ENCODE measurements around the gene DMBT1. TPM values are rescaled to one million over a fixed set of nuclear protein-coding genes. Genes with fewer than 3 reads are reported as not detected.

Gene DMBT1
- total and polyA plus RNA-seq, 10 of the 15 experiments (the other 5 are each of a cell fraction or from before 2014, with no cell fraction given): under 0.01 to 0.13 (median 0.03) TPM; not detected in 5

GRCh38 chr10:122656308-122656705, 95.8 kb downstream of the DMBT1 start (continued):
- TF ChIP-seq CHD2 (IDR thresholded peaks at IDR 0.05; ENCODE audit: borderline replicate concordance, low read depth, low read length): no peak

GRCh38 chr10:122656741-122657140, 96.2 kb downstream of the DMBT1 start:
- H3K36me3 ChIP-seq (ENCODE audit: control insufficient read depth in 2 of 2, insufficient read depth in 2 of 2, low read length in 1 of 2): no peaks in the 10 kb centered on the region
- H3K4me3 ChIP-seq: no peak overlapping the region
- TF ChIP-seq JUNB (IDR thresholded peaks at IDR 0.05) (no peak), MTA3 (IDR thresholded peaks at IDR 0.05; ENCODE audit: borderline replicate concordance, low read length) (no peak), SMAD1 (IDR thresholded peaks at IDR 0.05; ENCODE audit: low read depth, partially characterized antibody) (no peak), IKZF2 (IDR thresholded peaks at IDR 0.05) (no peak), RAD51 (IDR thresholded peaks at IDR 0.05) (no peak), SMAD5 (IDR thresholded peaks at IDR 0.05; ENCODE audit: low read depth) (no peak), ETV6 (conservative IDR thresholded peaks at IDR 0.05 in 1 of 2, IDR thresholded peaks at IDR 0.05 in 1 of 2; ENCODE audit: borderline replicate concordance in 1 of 2, low read depth in 1 of 2) (no peak), STAT3 (IDR thresholded peaks at IDR 0.05; ENCODE audit: low read depth, low read length) (no peak), KAT2A (conservative IDR thresholded peaks at IDR 0.05; ENCODE audit: control insufficient read depth, low read depth, low read length) (no peak), NBN (IDR thresholded peaks at IDR 0.05) (no peak), EGR1 (IDR thresholded peaks at IDR 0.05; ENCODE audit: borderline replicate concordance in 1 of 2, low read depth in 2 of 2, low read length in 2 of 2) (no peak), CBX3 (IDR thresholded peaks at IDR 0.05; ENCODE audit: borderline replicate concordance, low read depth) (no peak), TCF7 (IDR thresholded peaks at IDR 0.05; ENCODE audit: borderline replicate concordance) (no peak), KDM1A (IDR thresholded peaks at IDR 0.05; ENCODE audit: borderline replicate concordance) (no peak), SUPT20H (IDR thresholded peaks at IDR 0.05; ENCODE audit: borderline replicate concordance, control insufficient read depth, low read depth, low read length) (no peak)
- intact Hi-C loops (cut with micrococcal nuclease; ENCODE audit: unreplicated experiment): no loop called here
- no peak overlapping the region for H3K9ac ChIP-seq (ENCODE audit: control insufficient read depth, insufficient read depth, low read length)
- FAIRE-seq (no peak), ATAC-seq (no peak), DNase-seq (ENCODE audit: low read depth, low spot score) (no peak)
- no TSS peak for BruUV-seq (replicated peaks)
- no peaks in the 10 kb centered on the region for H3K9me3 ChIP-seq (replicated peaks; ENCODE audit: control insufficient read depth, insufficient read depth, low read length)
- RAD21 ChIA-PET (ENCODE audit: unreplicated experiment): no interaction called here
- H3K4me2 ChIP-seq (ENCODE audit: control insufficient read depth, insufficient read depth): no peak overlapping the region
- POLR2A ChIA-PET: no interaction called here
- CTCF ChIA-PET: no interaction called here
- no peak overlapping the region for H3K27ac ChIP-seq (ENCODE audit: control insufficient read depth, insufficient read depth)
- no peaks in the 10 kb centered on the region for H4K20me1 ChIP-seq (ENCODE audit: control insufficient read depth, insufficient read depth)
- no peak overlapping the region for H2AFZ ChIP-seq (ENCODE audit: control insufficient read depth, low read depth, low read length)
- H3K27me3 ChIP-seq (replicated peaks in 1 of 2; ENCODE audit: control insufficient read depth in 2 of 2, insufficient read depth in 2 of 2, low read length in 1 of 2): peaks cover 2 to 3% of the 10 kb centered on the region in 2 experiments
- H3K4me1 ChIP-seq (ENCODE audit: control insufficient read depth, insufficient read depth, low read length): no peaks in the 10 kb centered on the region
- WGBS (ENCODE audit: insufficient coverage, insufficient replicate concordance, low lambda C conversion rate, missing lambda C conversion rate): 2% methylated on average over 5 of the region's 5 CpGs
- no peaks in the 10 kb centered on the region for H3K79me2 ChIP-seq (ENCODE audit: control insufficient read depth, insufficient read depth, low read length)
- SMC1A ChIA-PET (ENCODE audit: uncharacterized antibody, unreplicated experiment): interaction anchor here (1.2 kb wide), 1 partner anchor 8 kb away, joined by 3 read pairs; no protein-coding TSS in a partner anchor
- in situ Hi-C loops (cut with MboI): no loop called here

Data from GM12878 (cell line).